SK-N-SH treated with all-trans-retinoic acid at 6 μM for 48 hours (cell line): ENCODE measurements around the gene CMBL.

ENCODE experiments used
- BACH2 ChIP-seq: fragments of 250-450 bp; sonication (Bioruptor Pico); IDR thresholded peaks from 2 replicates; pipeline ENCODE4 v1.9.0; 2021; ENCODE audit warnings: mild to moderate bottlenecking, borderline replicate concordance
- CSDC2 ChIP-seq: fragments of 250-450 bp; sonication (Bioruptor Pico); IDR thresholded peaks from 2 replicates; pipeline ENCODE4 v1.5.0; 2020; ENCODE audit warnings: mild to moderate bottlenecking, moderate library complexity
- GLIS3 ChIP-seq: fragments of 250-450 bp; sonication (Bioruptor Pico); IDR thresholded peaks from 2 replicates; pipeline ENCODE4 v1.5.0; 2020; ENCODE audit warnings: mild to moderate bottlenecking, moderate library complexity
- ISL1 ChIP-seq: fragments of 250-450 bp; sonication (Bioruptor Pico); IDR thresholded peaks from 2 replicates; pipeline ENCODE4 v2.1.2; 2022; ENCODE audit warnings: mild to moderate bottlenecking, moderate library complexity
- PPARA ChIP-seq: fragments of 250-450 bp; sonication (Bioruptor Pico); IDR thresholded peaks from 2 replicates; pipeline ENCODE4 v1.5.0; 2020; ENCODE audit warnings: mild to moderate bottlenecking, borderline replicate concordance
- SNAI2 ChIP-seq: fragments of 250-450 bp; sonication (Bioruptor Pico); IDR thresholded peaks from 2 replicates; pipeline ENCODE4 v1.5.0; 2020; ENCODE audit warnings: mild to moderate bottlenecking, moderate library complexity
- TOX ChIP-seq: fragments of 250-450 bp; sonication (Bioruptor Pico); IDR thresholded peaks from 2 replicates; pipeline ENCODE4 v1.8.0; 2021; ENCODE audit warnings: mild to moderate bottlenecking, moderate library complexity, borderline replicate concordance
- TSHZ2 ChIP-seq: fragments of 250-450 bp; sonication (Bioruptor Pico); IDR thresholded peaks from 2 replicates; pipeline ENCODE4 v1.5.0; 2020; ENCODE audit warnings: mild to moderate bottlenecking, moderate library complexity
- ZNF70 ChIP-seq: fragments of 450-650 bp; formaldehyde crosslinking; IDR thresholded peaks from 2 replicates; pipeline ENCODE4 v1.5.0; 2020; ENCODE audit warnings: mild to moderate bottlenecking, moderate library complexity
- ZNF8 ChIP-seq: fragments of 450-650 bp; formaldehyde crosslinking; IDR thresholded peaks from 2 replicates; pipeline ENCODE4 v1.5.0; 2020; ENCODE audit warnings: mild to moderate bottlenecking, moderate library complexity

GRCh38 chr5:10293907-10294662, 13.6 kb downstream of the CMBL start:
- TF ChIP-seq TOX (CRISPR knock-in tag): no peak
- no peak for TF ChIP-seq PPARA (CRISPR knock-in tag)
- TF ChIP-seq ISL1 (CRISPR knock-in tag): no peak
- TF ChIP-seq SNAI2 (CRISPR knock-in tag): no peak
- TF ChIP-seq BACH2 (CRISPR knock-in tag): no peak
- no peak for TF ChIP-seq ZNF8 (CRISPR knock-in tag)
- no peak for TF ChIP-seq GLIS3 (CRISPR knock-in tag)
- no peak for TF ChIP-seq CSDC2 (CRISPR knock-in tag)
- no peak for TF ChIP-seq ZNF70 (CRISPR knock-in tag)
- TF ChIP-seq TSHZ2 (CRISPR knock-in tag): no peak
